Endothelial cell (in vitro differentiated cells): ENCODE results near the gene VTI1A. TPM values are rescaled to one million over a fixed set of nuclear protein-coding genes. Genes with fewer than 3 reads are reported as not detected.

Experiments
- DNase-seq: peaks from one replicate; pipeline ENCODE4 v3.0.0; 2021; ENCODE audit warnings: low spot score
- H3K27ac Mint-ChIP-seq: one replicate; pipeline ENCODE4 v1.8.0; 2021; ENCODE audit warnings: mixed read lengths, inconsistent platforms; ENCODE audit not compliant: unreplicated experiment
- H3K27me3 Mint-ChIP-seq: one replicate; pipeline ENCODE4 v1.8.0; 2021; ENCODE audit warnings: mild to moderate bottlenecking, moderate library complexity, mixed read lengths, inconsistent platforms; ENCODE audit not compliant: unreplicated experiment
- H3K36me3 Mint-ChIP-seq: one replicate; pipeline ENCODE4 v1.8.0; 2021; ENCODE audit warnings: mild to moderate bottlenecking, low read depth, mixed read lengths, inconsistent platforms; ENCODE audit not compliant: unreplicated experiment
- H3K4me1 Mint-ChIP-seq: one replicate; pipeline ENCODE4 v1.8.0; 2021; ENCODE audit warnings: mild to moderate bottlenecking, mixed read lengths, inconsistent platforms; ENCODE audit not compliant: unreplicated experiment
- H3K4me3 Mint-ChIP-seq: one replicate; pipeline ENCODE4 v1.8.0; 2021; ENCODE audit warnings: mild to moderate bottlenecking, mixed read lengths, inconsistent platforms; ENCODE audit not compliant: unreplicated experiment
- H3K9me3 Mint-ChIP-seq: one replicate; pipeline ENCODE4 v1.8.0; 2021; ENCODE audit warnings: mixed read lengths, inconsistent platforms; ENCODE audit not compliant: unreplicated experiment
- total RNA-seq: library from RNA; stranded (reverse); fragmentation: NEBNext Ultra II Directional; extraction: Animal tissue kit (Norgen Biotek cat#: 25700); gene quantifications from one replicate; pipeline ENCODE4 v1.2.1, GENCODE V29; 2021; ENCODE audit not compliant: unreplicated experiment
- TF ChIP-seq, protein P1 (sequence below): fragments of 200-600 bp; sonication (generic); IDR thresholded peaks from one replicate; pipeline ENCODE4 v1.5.0; 2021; ENCODE audit warnings: antibody characterized with exemption; ENCODE audit not compliant: unreplicated experiment

VTI1A gene
- total RNA-seq, 1 donor from 2014 or later = 35.4 TPM

DNA sequence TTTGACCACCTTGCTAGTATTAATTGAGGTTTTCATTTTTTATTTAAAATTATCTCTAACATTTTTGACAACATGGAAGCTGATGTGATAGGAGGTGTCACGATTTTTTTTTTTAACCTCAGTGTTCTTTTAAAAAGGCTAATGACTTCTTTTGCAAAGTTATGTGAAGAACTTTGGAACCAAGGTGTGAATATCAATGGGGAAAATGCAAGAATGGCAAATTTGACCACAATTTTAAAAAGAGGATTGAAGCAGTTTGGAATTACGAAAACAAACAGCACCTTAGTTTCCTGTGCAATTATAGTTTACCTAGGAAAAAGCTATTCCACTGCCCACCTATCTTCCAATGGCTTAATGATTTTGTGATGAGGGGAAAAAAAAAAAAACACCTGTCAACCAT is 232.4 kb downstream of the VTI1A start:
- peaks cover 9% of the 10 kb centered on the region for H3K4me1 Mint-ChIP-seq
- DNase-seq = no peak
- no peaks in the 10 kb centered on the region for H3K9me3 Mint-ChIP-seq
- H3K27me3 Mint-ChIP-seq = no peaks in the 10 kb centered on the region
- TF ChIP-seq, protein P1, sequence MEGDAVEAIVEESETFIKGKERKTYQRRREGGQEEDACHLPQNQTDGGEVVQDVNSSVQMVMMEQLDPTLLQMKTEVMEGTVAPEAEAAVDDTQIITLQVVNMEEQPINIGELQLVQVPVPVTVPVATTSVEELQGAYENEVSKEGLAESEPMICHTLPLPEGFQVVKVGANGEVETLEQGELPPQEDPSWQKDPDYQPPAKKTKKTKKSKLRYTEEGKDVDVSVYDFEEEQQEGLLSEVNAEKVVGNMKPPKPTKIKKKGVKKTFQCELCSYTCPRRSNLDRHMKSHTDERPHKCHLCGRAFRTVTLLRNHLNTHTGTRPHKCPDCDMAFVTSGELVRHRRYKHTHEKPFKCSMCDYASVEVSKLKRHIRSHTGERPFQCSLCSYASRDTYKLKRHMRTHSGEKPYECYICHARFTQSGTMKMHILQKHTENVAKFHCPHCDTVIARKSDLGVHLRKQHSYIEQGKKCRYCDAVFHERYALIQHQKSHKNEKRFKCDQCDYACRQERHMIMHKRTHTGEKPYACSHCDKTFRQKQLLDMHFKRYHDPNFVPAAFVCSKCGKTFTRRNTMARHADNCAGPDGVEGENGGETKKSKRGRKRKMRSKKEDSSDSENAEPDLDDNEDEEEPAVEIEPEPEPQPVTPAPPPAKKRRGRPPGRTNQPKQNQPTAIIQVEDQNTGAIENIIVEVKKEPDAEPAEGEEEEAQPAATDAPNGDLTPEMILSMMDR = no peak
- H3K4me3 Mint-ChIP-seq = no peak overlapping the region
- no peak overlapping the region for H3K27ac Mint-ChIP-seq
- no peaks in the 10 kb centered on the region for H3K36me3 Mint-ChIP-seq

DNA sequence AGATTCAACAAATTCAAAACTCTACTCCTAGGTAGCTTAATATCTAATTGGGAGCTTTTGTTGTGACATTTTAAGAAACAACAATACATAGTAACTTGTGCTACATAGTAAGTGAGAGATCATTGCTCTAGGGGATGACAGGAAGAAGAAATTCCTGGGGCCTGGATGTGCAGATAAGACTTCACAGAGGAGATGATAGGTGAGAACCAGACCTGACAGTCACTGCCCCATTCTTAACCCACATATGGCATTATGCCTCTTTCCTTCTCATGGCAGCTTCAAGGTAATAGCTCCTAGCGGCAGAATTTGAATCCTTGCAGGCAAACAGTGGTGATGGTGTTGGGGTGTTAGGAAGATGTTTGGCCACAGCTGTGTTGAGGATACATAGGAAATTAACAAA is 233.6 kb downstream of the VTI1A start:
- H3K27me3 Mint-ChIP-seq = no peaks in the 10 kb centered on the region
- TF ChIP-seq, protein P1 = no peak
- H3K36me3 Mint-ChIP-seq = no peaks in the 10 kb centered on the region
- DNase-seq = no peak
- peak overlapping the region; percentile 59 for H3K27ac Mint-ChIP-seq
- no peaks in the 10 kb centered on the region for H3K9me3 Mint-ChIP-seq
- H3K4me3 Mint-ChIP-seq = no peak overlapping the region
- H3K4me1 Mint-ChIP-seq = peaks cover 9% of the 10 kb centered on the region

DNA sequence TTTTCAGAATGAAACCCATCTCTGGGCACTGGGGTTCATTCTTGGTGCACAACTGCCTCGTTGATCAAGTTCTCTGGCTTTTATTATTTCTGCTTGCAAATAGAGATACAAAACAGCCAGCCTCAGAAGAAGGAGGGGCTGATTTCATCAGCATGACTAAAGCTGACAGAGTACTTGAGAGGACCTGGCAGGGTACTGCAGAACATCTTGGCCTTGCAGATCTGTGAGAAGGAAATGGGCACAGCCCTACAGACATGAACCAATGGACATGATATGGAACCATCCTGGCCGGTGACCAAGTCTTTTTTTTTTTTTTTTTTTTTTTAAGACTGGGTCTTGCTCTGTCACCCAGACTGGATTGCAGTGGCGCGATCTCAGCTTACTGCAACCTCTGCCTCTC is 240.6 kb downstream of the VTI1A start:
- no peak overlapping the region for H3K27ac Mint-ChIP-seq

DNA sequence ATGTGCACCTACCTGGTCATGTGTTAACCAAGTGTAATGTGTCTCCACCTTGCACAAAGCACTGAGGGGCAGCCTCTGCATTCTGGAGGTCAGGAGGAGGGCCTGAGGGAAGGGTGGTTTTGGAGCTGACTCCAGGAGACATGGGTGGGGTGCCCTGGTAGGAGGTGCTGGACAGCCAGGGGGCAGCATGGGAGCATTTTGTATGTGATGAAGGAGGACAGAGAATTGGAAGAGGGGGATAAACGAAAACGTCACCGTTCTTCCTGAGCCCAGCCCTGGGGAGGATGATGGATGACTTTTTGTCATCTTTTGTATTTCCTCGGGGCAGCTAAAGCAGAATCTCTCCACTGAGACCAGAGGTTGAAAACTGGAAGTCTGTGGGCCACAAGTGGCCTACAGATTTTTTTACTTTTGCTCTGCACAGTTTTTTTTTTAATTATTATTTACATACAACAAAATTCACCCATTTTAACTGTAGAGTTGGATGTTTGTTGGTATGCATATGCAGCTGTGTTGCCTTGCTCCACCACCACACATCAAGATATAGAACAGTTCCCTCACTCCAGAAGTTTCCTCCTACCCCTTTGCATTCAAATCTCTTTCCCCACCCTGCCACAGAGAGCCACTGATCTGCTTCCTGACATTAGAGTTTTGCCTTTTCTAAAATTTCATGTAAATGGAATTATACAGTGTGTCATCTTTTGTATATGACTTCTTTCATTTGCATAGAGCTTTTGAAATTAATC is 242.5 kb downstream of the VTI1A start:
- Mint-ChIP-seq H3K27me3 (peaks cover 2% of the 10 kb centered on the region), H3K4me3 (no peak overlapping the region), H3K9me3 (no peaks in the 10 kb centered on the region), H3K4me1 (no peaks in the 10 kb centered on the region), H3K36me3 (no peaks in the 10 kb centered on the region), H3K27ac (no peak overlapping the region)
- TF ChIP-seq, protein P1 = peak; percentile 29
- peak; percentile 44 for DNase-seq

More for the DNA sequence above, 240.6 kb downstream of the VTI1A start:
- TF ChIP-seq, protein P1 = no peak
- H3K4me1 Mint-ChIP-seq = no peaks in the 10 kb centered on the region
- no peaks in the 10 kb centered on the region for H3K9me3 Mint-ChIP-seq
- H3K36me3 Mint-ChIP-seq = no peaks in the 10 kb centered on the region
- no peak overlapping the region for H3K4me3 Mint-ChIP-seq
- no peak for DNase-seq
- H3K27me3 Mint-ChIP-seq = peaks cover 2% of the 10 kb centered on the region

DNA sequence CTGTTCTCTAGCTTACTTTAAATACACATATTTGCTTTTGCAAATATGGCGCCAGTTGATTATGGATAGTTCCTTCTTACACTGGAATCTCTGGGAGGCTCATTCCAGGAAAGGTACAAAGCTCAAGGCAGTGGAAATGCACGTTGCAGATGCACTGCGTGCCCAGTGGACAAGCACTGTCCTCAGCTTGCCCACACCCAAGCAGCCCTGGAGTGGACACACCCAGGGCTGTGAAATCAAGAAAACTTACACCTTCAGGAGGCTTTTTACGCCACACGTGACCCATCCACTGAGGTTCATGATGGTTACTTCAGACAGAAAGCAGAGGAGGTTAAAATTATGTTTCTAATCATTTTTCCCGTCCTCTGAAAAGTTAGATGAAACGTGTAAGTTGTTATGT is 248.5 kb downstream of the VTI1A start:
- no peaks in the 10 kb centered on the region for H3K9me3 Mint-ChIP-seq
- TF ChIP-seq, protein P1 = no peak
- peaks cover 2% of the 10 kb centered on the region for H3K4me1 Mint-ChIP-seq
- H3K27me3 Mint-ChIP-seq = peaks cover 2% of the 10 kb centered on the region
- no peak for DNase-seq
- H3K36me3 Mint-ChIP-seq = no peaks in the 10 kb centered on the region
- no peak overlapping the region for H3K4me3 Mint-ChIP-seq
- H3K27ac Mint-ChIP-seq = no peak overlapping the region
